MM.1S (cell line): ENCODE data around the gene FAM107B.

Experiments
- DNase-seq: peaks from one replicate; pipeline ENCODE4 v3.0.0-alpha.2; 2015
- H2AFZ ChIP-seq: fragments of 300-600 bp; sonication (generic); 2 replicates; pipeline ENCODE4 v1.6.0; 2016; ENCODE audit warnings: antibody characterized with exemption, low read length
- H3F3A ChIP-seq: fragments of 300-600 bp; sonication (generic); 2 replicates; pipeline ENCODE4 v1.6.1; 2016; ENCODE audit warnings: mild to moderate bottlenecking, antibody characterized with exemption, low read length, moderate library complexity, mixed read lengths; ENCODE audit not compliant: insufficient read depth
- H3K27ac ChIP-seq: fragments of 300-600 bp; sonication (generic); 2 replicates; pipeline ENCODE4 v1.5.1; 2016; ENCODE audit warnings: mild to moderate bottlenecking, low read length
- H3K27me3 ChIP-seq: fragments of 300-600 bp; sonication (generic); replicated peaks from 2 replicates; pipeline ENCODE4 v1.6.0; 2016; ENCODE audit warnings: low read length; ENCODE audit not compliant: insufficient read depth
- H3K36me3 ChIP-seq: fragments of 300-600 bp; sonication (generic); replicated peaks from 2 replicates; pipeline ENCODE4 v1.6.1; 2016; ENCODE audit warnings: mild to moderate bottlenecking, low read length, mixed read lengths; ENCODE audit not compliant: insufficient read depth
- H3K4me1 ChIP-seq: fragments of 300-600 bp; sonication (generic); 2 replicates; pipeline ENCODE4 v1.6.1; 2016; ENCODE audit warnings: low read length, mixed read lengths
- H3K4me2 ChIP-seq: fragments of 300-600 bp; sonication (generic); 2 replicates; pipeline ENCODE4 v1.6.0; 2016; ENCODE audit warnings: low read depth, low read length
- H3K4me3 ChIP-seq: fragments of 300-600 bp; sonication (generic); 2 replicates; pipeline ENCODE4 v1.5.1; 2016; ENCODE audit warnings: low read length, mixed read lengths
- H3K79me2 ChIP-seq: fragments of 300-600 bp; sonication (generic); 2 replicates; pipeline ENCODE4 v1.6.1; 2016; ENCODE audit warnings: mixed run types, low read length, mixed read lengths
- H3K9ac ChIP-seq: fragments of 300-600 bp; sonication (generic); 2 replicates; pipeline ENCODE4 v1.6.1; 2016; ENCODE audit warnings: low read length, mixed read lengths
- H3K9me2 ChIP-seq: fragments of 300-600 bp; sonication (generic); replicated peaks from 2 replicates; pipeline ENCODE4 v1.6.1; 2016; ENCODE audit warnings: mild to moderate bottlenecking, low read length, mixed read lengths; ENCODE audit not compliant: insufficient read depth
- H3K9me3 ChIP-seq: fragments of 300-600 bp; sonication (generic); replicated peaks from 2 replicates; pipeline ENCODE4 v1.6.1; 2016; ENCODE audit warnings: mild to moderate bottlenecking, low read length, mixed read lengths; ENCODE audit not compliant: insufficient read depth
- H4K20me1 ChIP-seq: fragments of 300-600 bp; sonication (generic); 2 replicates; pipeline ENCODE4 v1.6.1; 2016; ENCODE audit warnings: mild to moderate bottlenecking, low read length, moderate library complexity, mixed read lengths; ENCODE audit not compliant: insufficient read depth
- EZH2 ChIP-seq: fragments of 300-600 bp; sonication (generic); optimal IDR thresholded peaks from 2 replicates; pipeline ENCODE3; 2017; ENCODE audit warnings: low read depth, mild to moderate bottlenecking, antibody characterized with exemption, low read length, mixed read lengths
- EZH2phosphoT487 ChIP-seq: fragments of 300-600 bp; sonication (generic); IDR thresholded peaks from 2 replicates; pipeline ENCODE4 v1.6.1; 2018; ENCODE audit warnings: antibody characterized with exemption, low read length
- TF ChIP-seq, protein P1 (sequence below): fragments of 300-600 bp; sonication (generic); IDR thresholded peaks from 2 replicates; pipeline ENCODE4 v1.5.1; 2016; ENCODE audit warnings: antibody characterized with exemption, low read length, mixed read lengths

FAM107B gene

DNA sequence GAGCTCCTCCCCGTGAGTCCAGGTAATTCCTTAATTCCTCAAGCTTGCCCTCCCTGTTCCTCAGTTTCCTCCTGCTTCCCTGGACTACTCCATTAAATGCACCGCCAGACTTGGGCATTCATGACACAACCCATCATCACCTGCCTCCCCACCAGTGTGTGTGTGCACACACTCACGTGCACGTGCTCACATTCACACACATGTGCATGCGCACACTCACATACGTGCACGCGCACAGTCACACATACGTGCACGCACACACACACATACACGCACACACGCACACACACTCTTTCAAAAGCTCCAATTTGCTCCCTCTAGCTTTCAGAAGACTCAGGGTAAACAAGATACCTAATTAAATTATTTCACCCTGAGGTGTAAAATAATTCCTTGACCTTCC lies 216.7 kb downstream of the FAM107B start:
- H3K9me3 ChIP-seq: no peaks in the 10 kb centered on the region
- TF ChIP-seq EZH2 (no peak), EZH2phosphoT487 (no peak)
- TF ChIP-seq, protein P1, sequence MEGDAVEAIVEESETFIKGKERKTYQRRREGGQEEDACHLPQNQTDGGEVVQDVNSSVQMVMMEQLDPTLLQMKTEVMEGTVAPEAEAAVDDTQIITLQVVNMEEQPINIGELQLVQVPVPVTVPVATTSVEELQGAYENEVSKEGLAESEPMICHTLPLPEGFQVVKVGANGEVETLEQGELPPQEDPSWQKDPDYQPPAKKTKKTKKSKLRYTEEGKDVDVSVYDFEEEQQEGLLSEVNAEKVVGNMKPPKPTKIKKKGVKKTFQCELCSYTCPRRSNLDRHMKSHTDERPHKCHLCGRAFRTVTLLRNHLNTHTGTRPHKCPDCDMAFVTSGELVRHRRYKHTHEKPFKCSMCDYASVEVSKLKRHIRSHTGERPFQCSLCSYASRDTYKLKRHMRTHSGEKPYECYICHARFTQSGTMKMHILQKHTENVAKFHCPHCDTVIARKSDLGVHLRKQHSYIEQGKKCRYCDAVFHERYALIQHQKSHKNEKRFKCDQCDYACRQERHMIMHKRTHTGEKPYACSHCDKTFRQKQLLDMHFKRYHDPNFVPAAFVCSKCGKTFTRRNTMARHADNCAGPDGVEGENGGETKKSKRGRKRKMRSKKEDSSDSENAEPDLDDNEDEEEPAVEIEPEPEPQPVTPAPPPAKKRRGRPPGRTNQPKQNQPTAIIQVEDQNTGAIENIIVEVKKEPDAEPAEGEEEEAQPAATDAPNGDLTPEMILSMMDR: no peak
- peaks cover 88% of the 10 kb centered on the region for H3K79me2 ChIP-seq

GRCh38 chr10:14557567-14557966 lies 217.1 kb downstream of the FAM107B start:
- no peaks in the 10 kb centered on the region for H4K20me1 ChIP-seq
- TF ChIP-seq EZH2phosphoT487 (no peak), EZH2 (no peak)
- TF ChIP-seq, protein P1: no peak

More for the DNA sequence above, 216.7 kb downstream of the FAM107B start:
- peak overlapping the region; percentile 91; the same call in 1 of the 2 replicates for H3K4me2 ChIP-seq
- H3F3A ChIP-seq: peaks cover 56% of the 10 kb centered on the region
- peak overlapping the region; percentile 96 for H3K27ac ChIP-seq
- no peaks in the 10 kb centered on the region for H3K9me2 ChIP-seq
- no peaks in the 10 kb centered on the region for H3K36me3 ChIP-seq
- H3K4me3 ChIP-seq: no peak overlapping the region
- H3K4me1 ChIP-seq: peaks cover 62% of the 10 kb centered on the region
- H3K9ac ChIP-seq: peak overlapping the region; percentile 84; the same call in 1 of the 2 replicates
- no peak for DNase-seq
- H2AFZ ChIP-seq: no peak overlapping the region
- H3K27me3 ChIP-seq: no peaks in the 10 kb centered on the region
- H4K20me1 ChIP-seq: no peaks in the 10 kb centered on the region

GRCh38 chr10:14556285-14556956 lies 218.3 kb downstream of the FAM107B start:
- Histone ChIP-seq H3K36me3 (0 out of 2 replicates have a peak, but pooled peaks cover 3% of the 10 kb centered on the region), H3K9me2 (no peaks in the 10 kb centered on the region), H3F3A (peaks cover 56% of the 10 kb centered on the region), H3K4me2 (peak overlapping the region; percentile 91), H2AFZ (peak overlapping the region; percentile 16; the same call in 1 of the 2 replicates), H3K9me3 (no peaks in the 10 kb centered on the region), H3K27ac (peak overlapping the region; percentile 96), H3K4me3 (peak overlapping the region; percentile 48), H4K20me1 (no peaks in the 10 kb centered on the region), H3K4me1 (peaks cover 62% of the 10 kb centered on the region), H3K9ac (peak overlapping the region; percentile 84), H3K27me3 (no peaks in the 10 kb centered on the region), H3K79me2 (peaks cover 88% of the 10 kb centered on the region)
- peak; percentile 97 for DNase-seq
- TF ChIP-seq EZH2: no peak
- TF ChIP-seq, protein P1: peak; percentile 85

More at GRCh38 chr10:14557567-14557966, 217.1 kb downstream of the FAM107B start:
- Histone ChIP-seq H3K27me3 (no peaks in the 10 kb centered on the region), H3K9me2 (no peaks in the 10 kb centered on the region), H3K79me2 (peaks cover 88% of the 10 kb centered on the region), H3K27ac (peak overlapping the region; percentile 96), H2AFZ (no peak overlapping the region), H3K9me3 (no peaks in the 10 kb centered on the region), H3F3A (peaks cover 56% of the 10 kb centered on the region), H3K4me3 (no peak overlapping the region), H3K4me2 (peak overlapping the region; percentile 91), H3K36me3 (no peaks in the 10 kb centered on the region), H3K4me1 (peaks cover 62% of the 10 kb centered on the region), H3K9ac (peak overlapping the region; percentile 84; the same call in 1 of the 2 replicates)
- DNase-seq: no peak
